SK-N-SH (cell line): Measurements from ENCODE around the gene PKN3. TPM values are rescaled to one million over a fixed set of nuclear protein-coding genes. Genes with fewer than 3 reads are reported as not detected.

Experiments
- CTCF ChIA-PET: fragments of 300-600, 350-600 bp; formaldehyde crosslinking; extraction: SDS; loops from one replicate; lab custom pipeline; 2021; lab: Yijun Ruan, JAX
- POLR2A ChIA-PET: fragments of 350-600 bp; sonication (Branson Sonifier 250); formaldehyde crosslinking; extraction: SDS; loops from one replicate; lab custom pipeline; 2020; ENCODE audit warnings: antibody characterized with exemption, inconsistent platforms; lab: Yijun Ruan, JAX
- DNase-seq: peaks from one replicate; pipeline ENCODE4 v3.0.0; 2012
- H2AFZ ChIP-seq: fragments of 200-600 bp; sonication (generic); 2 replicates; pipeline ENCODE4 v1.8.1; 2016; ENCODE audit warnings: antibody characterized with exemption, mild to moderate bottlenecking, low read depth
- H3F3A ChIP-seq: fragments of 200-600 bp; sonication (generic); replicated peaks from 2 replicates; pipeline ENCODE3; 2016; ENCODE audit warnings: antibody characterized with exemption, mild to moderate bottlenecking; ENCODE audit not compliant: insufficient read depth
- H3K27ac ChIP-seq, 2 experiments: fragments of 200-500 bp in 1 of 2; fragments of 200-600 bp in 1 of 2; sonication (Bioruptor generic) in 1 of 2; sonication (generic), shearing (Covaris generic) in 1 of 2; 2 replicates each; pipeline versions ENCODE4 v1.5.1 to v1.6.1; 2014 to 2016; ENCODE audit warnings: low read depth in 2 of 2, inconsistent platforms in 1 of 2, low read length in 1 of 2, mild to moderate bottlenecking in 1 of 2, mixed read lengths in 1 of 2
- H3K27me3 ChIP-seq: fragments of 200-600 bp; sonication (generic), shearing (Covaris generic); 2 replicates; pipeline ENCODE4 v1.6.1; 2016; ENCODE audit warnings: mixed run types; ENCODE audit not compliant: insufficient read depth
- H3K36me3 ChIP-seq, 2 experiments: fragments of 200-500 bp in 1 of 2; fragments of 200-600 bp in 1 of 2; sonication (Bioruptor generic) in 1 of 2; sonication (generic) in 1 of 2; replicated peaks in 1 of 2; 2 replicates each; pipeline versions ENCODE3 to v1.5.1; 2014 to 2016; ENCODE audit warnings: low read length in 1 of 2, mild to moderate bottlenecking in 1 of 2; ENCODE audit not compliant: insufficient read depth in 2 of 2, control insufficient read depth in 1 of 2
- H3K4me1 ChIP-seq, 2 experiments: fragments of 200-500 bp in 1 of 2; fragments of 200-600 bp in 1 of 2; sonication (Bioruptor generic) in 1 of 2; sonication (generic), shearing (Covaris generic) in 1 of 2; 2 replicates each; pipeline versions ENCODE4 v1.5.1 to v1.6.1; 2014 to 2016; ENCODE audit warnings: low read depth in 1 of 2, low read length in 1 of 2, mixed run types in 1 of 2; ENCODE audit not compliant: insufficient read depth in 2 of 2, control insufficient read depth in 1 of 2
- H3K4me2 ChIP-seq: fragments of 200-600 bp; sonication (generic), shearing (Covaris generic); 2 replicates; pipeline ENCODE4 v1.6.1; 2017; ENCODE audit warnings: mixed run types
- H3K4me3 ChIP-seq, 2 experiments: fragments of 200-500 bp in 1 of 2; fragments of 200-600 bp in 1 of 2; sonication (Bioruptor generic) in 1 of 2; sonication (generic), shearing (Covaris generic) in 1 of 2; 2 replicates each; pipeline versions ENCODE4 v1.5.1 to v1.8.1; 2014 to 2016; ENCODE audit warnings: low read depth in 2 of 2, inconsistent platforms in 1 of 2, low read length in 1 of 2, mild to moderate bottlenecking in 1 of 2, mixed read lengths in 1 of 2, moderate library complexity in 1 of 2
- H3K79me2 ChIP-seq: fragments of 200-600 bp; sonication (generic); 2 replicates; pipeline ENCODE4 v1.8.1; 2017; ENCODE audit warnings: mild to moderate bottlenecking; ENCODE audit not compliant: insufficient read depth
- H3K9ac ChIP-seq: fragments of 200-600 bp; sonication (generic); 2 replicates; pipeline ENCODE4 v1.6.1; 2017; ENCODE audit warnings: mixed run types
- H3K9me2 ChIP-seq: fragments of 200-600 bp; sonication (generic); 2 replicates; pipeline ENCODE4 v1.6.1; 2017; ENCODE audit warnings: mixed run types
- H3K9me3 ChIP-seq: fragments of 200-600 bp; sonication (generic); 2 replicates; pipeline ENCODE4 v1.6.1; 2017; ENCODE audit warnings: mixed run types, mild to moderate bottlenecking, moderate library complexity
- H4K20me1 ChIP-seq: fragments of 200-600 bp; sonication (generic); 2 replicates; pipeline ENCODE4 v1.6.1; 2017; ENCODE audit warnings: mild to moderate bottlenecking, mixed run types; ENCODE audit not compliant: insufficient read depth
- EZH2phosphoT487 ChIP-seq: fragments of 200-600 bp; sonication (generic); IDR thresholded peaks from 2 replicates; pipeline ENCODE4 v1.6.1; 2017; ENCODE audit warnings: low read depth, mixed run types, mild to moderate bottlenecking, antibody characterized with exemption, moderate library complexity, borderline replicate concordance
- FOSL2 ChIP-seq: IDR thresholded peaks from 2 replicates; pipeline ENCODE4 v1.4.0; 2012; ENCODE audit warnings: low read depth, mild to moderate bottlenecking, moderate library complexity, borderline replicate concordance
- FOXJ3 ChIP-seq: sonication (generic); formaldehyde crosslinking; IDR thresholded peaks from 2 replicates; pipeline ENCODE4 v1.5.1; 2020; ENCODE audit warnings: mild to moderate bottlenecking, missing genetic modification reagents
- MEF2A ChIP-seq: IDR thresholded peaks from 2 replicates; pipeline ENCODE4 v1.4.0; 2012; ENCODE audit warnings: low read depth, borderline replicate concordance
- MXI1 ChIP-seq: IDR thresholded peaks from 2 replicates; pipeline ENCODE4 v1.6.1; 2012; ENCODE audit warnings: mild to moderate bottlenecking, low read depth, low read length, improper control_type of control experiment
- NFIC ChIP-seq: IDR thresholded peaks from 2 replicates; pipeline ENCODE4 v1.4.0; 2012; ENCODE audit warnings: borderline replicate concordance
- NRF1 ChIP-seq: IDR thresholded peaks from 2 replicates; pipeline ENCODE4 v1.6.1; 2012; ENCODE audit warnings: low read depth, mild to moderate bottlenecking, low read length
- RCOR1 ChIP-seq: fragments of 150-350 bp; IDR thresholded peaks from 2 replicates; pipeline ENCODE4 v1.6.1; 2017; ENCODE audit warnings: antibody characterized with exemption, low read length
- RXRA ChIP-seq: IDR thresholded peaks from 2 replicates; pipeline ENCODE4 v1.4.0; 2012; ENCODE audit warnings: low read depth, mild to moderate bottlenecking, borderline replicate concordance
- SIN3A ChIP-seq: IDR thresholded peaks from 2 replicates; pipeline ENCODE4 v1.6.1; 2012; ENCODE audit warnings: low read depth, mild to moderate bottlenecking, low read length, moderate library complexity, borderline replicate concordance
- TAF1 ChIP-seq: IDR thresholded peaks from 2 replicates; pipeline ENCODE4 v1.6.1; 2012; ENCODE audit warnings: low read depth, mild to moderate bottlenecking, low read length, moderate library complexity, borderline replicate concordance
- WGBS: methylation state at CpG from one replicate; pipeline ENCODE4 v1.1.6; 2017; ENCODE audit warnings: low lambda C conversion rate; 5-methylcytosine and 5-hydroxymethylcytosine counted together
- polyA plus RNA-seq, 3 experiments: library from polyadenylated mRNA; depleted of rRNA; stranded (reverse); fragments of >200 nt; gene quantifications; 2 replicates each; pipeline ENCODE4 v1.2.3, GENCODE V29; 2012
- TF ChIP-seq, protein P1 (sequence below): IDR thresholded peaks from 2 replicates; pipeline ENCODE4 v1.4.0; 2012; ENCODE audit warnings: low read depth, borderline replicate concordance
- TF ChIP-seq, protein P2 (sequence below): fragments of 200-600 bp; sonication (generic); IDR thresholded peaks from 2 replicates; pipeline ENCODE4 v1.6.1; 2017; ENCODE audit warnings: antibody characterized with exemption, mild to moderate bottlenecking, moderate library complexity
- TF ChIP-seq, protein P3 (sequence below): IDR thresholded peaks from 2 replicates; pipeline ENCODE4 v1.4.0; 2012; ENCODE audit warnings: low read depth, borderline replicate concordance

Gene PKN3
- polyA plus RNA-seq, 1 of the 3 experiments (the other 2 are of a cell fraction), result 7.8 TPM

DNA sequence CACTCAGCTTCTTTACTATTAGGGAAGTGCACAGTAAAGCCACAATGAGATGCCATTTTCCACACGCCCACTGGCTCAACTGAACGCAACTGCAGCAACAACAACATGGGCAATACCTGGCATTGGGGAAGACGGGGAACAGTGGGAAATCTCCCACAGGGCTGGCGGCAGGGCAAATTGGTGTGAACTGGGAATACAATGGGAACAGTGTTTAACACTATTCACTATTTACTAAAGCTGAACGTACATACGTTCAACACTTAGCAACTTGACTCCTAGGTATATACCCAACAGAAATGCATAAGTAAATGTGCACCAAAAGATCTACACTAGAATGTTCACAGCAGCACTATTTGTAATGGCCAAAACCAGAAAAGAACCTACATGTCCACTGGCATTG is 55.3 kb downstream of the PKN3 start:
- POLR2A ChIA-PET, result no interaction called here
- DNase-seq, result no peak
- CTCF ChIA-PET, result interaction anchor here (1.5 kb wide), 1 partner anchor 61 kb away, joined by 6 read pairs; the partner anchor contains the start of gene ENDOG
- H3K36me3 ChIP-seq, result peaks cover 0 to 1% of the 10 kb centered on the region in 2 experiments
- H3K4me1 ChIP-seq, result no peaks in the 10 kb centered on the region
- no peaks in the 10 kb centered on the region for H3F3A ChIP-seq
- no peaks in the 10 kb centered on the region for H3K9me2 ChIP-seq
- H3K4me2 ChIP-seq, result no peak overlapping the region
- TF ChIP-seq SIN3A (no peak), FOXJ3 (CRISPR knock-in tag) (no peak), MEF2A (no peak), NRF1 (no peak), RXRA (no peak), TAF1 (no peak), MXI1 (no peak), RCOR1 (no peak), EZH2phosphoT487 (no peak), FOSL2 (no peak), NFIC (no peak)
- TF ChIP-seq, protein P1, sequence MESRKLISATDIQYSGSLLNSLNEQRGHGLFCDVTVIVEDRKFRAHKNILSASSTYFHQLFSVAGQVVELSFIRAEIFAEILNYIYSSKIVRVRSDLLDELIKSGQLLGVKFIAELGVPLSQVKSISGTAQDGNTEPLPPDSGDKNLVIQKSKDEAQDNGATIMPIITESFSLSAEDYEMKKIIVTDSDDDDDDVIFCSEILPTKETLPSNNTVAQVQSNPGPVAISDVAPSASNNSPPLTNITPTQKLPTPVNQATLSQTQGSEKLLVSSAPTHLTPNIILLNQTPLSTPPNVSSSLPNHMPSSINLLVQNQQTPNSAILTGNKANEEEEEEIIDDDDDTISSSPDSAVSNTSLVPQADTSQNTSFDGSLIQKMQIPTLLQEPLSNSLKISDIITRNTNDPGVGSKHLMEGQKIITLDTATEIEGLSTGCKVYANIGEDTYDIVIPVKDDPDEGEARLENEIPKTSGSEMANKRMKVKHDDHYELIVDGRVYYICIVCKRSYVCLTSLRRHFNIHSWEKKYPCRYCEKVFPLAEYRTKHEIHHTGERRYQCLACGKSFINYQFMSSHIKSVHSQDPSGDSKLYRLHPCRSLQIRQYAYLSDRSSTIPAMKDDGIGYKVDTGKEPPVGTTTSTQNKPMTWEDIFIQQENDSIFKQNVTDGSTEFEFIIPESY, result no peak
- TF ChIP-seq, protein P2, sequence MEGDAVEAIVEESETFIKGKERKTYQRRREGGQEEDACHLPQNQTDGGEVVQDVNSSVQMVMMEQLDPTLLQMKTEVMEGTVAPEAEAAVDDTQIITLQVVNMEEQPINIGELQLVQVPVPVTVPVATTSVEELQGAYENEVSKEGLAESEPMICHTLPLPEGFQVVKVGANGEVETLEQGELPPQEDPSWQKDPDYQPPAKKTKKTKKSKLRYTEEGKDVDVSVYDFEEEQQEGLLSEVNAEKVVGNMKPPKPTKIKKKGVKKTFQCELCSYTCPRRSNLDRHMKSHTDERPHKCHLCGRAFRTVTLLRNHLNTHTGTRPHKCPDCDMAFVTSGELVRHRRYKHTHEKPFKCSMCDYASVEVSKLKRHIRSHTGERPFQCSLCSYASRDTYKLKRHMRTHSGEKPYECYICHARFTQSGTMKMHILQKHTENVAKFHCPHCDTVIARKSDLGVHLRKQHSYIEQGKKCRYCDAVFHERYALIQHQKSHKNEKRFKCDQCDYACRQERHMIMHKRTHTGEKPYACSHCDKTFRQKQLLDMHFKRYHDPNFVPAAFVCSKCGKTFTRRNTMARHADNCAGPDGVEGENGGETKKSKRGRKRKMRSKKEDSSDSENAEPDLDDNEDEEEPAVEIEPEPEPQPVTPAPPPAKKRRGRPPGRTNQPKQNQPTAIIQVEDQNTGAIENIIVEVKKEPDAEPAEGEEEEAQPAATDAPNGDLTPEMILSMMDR, result no peak
- TF ChIP-seq, protein P3, sequence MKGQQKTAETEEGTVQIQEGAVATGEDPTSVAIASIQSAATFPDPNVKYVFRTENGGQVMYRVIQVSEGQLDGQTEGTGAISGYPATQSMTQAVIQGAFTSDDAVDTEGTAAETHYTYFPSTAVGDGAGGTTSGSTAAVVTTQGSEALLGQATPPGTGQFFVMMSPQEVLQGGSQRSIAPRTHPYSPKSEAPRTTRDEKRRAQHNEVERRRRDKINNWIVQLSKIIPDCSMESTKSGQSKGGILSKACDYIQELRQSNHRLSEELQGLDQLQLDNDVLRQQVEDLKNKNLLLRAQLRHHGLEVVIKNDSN, result no peak
- H3K27me3 ChIP-seq, result no peaks in the 10 kb centered on the region
- H2AFZ ChIP-seq, result no peak overlapping the region
- 96% methylated on average over 6 of the region's 6 CpGs for WGBS
- no peak overlapping the region for H3K4me3 ChIP-seq
- no peaks in the 10 kb centered on the region for H4K20me1 ChIP-seq
- no peaks in the 10 kb centered on the region for H3K9me3 ChIP-seq
- no peak overlapping the region for H3K9ac ChIP-seq
- H3K27ac ChIP-seq, result no peak overlapping the region
- H3K79me2 ChIP-seq, result peaks cover 5% of the 10 kb centered on the region; the same call in 1 of the 2 replicates
